Fibroblast of skin of left biceps (primary cell): Measurements from ENCODE around the gene FGG.
"Not testable (repeated sequence)": the region's sequence is repeated elsewhere in the genome, so short reads cannot be mapped to it uniquely, and the experiment has no call there.

Source experiments
- DNase-seq, 2 experiments: peaks; one replicate each; pipeline ENCODE4 v3.0.0-alpha.2; 2013; ENCODE audit warnings: low read depth in 2 of 2

FGG gene

DNA sequence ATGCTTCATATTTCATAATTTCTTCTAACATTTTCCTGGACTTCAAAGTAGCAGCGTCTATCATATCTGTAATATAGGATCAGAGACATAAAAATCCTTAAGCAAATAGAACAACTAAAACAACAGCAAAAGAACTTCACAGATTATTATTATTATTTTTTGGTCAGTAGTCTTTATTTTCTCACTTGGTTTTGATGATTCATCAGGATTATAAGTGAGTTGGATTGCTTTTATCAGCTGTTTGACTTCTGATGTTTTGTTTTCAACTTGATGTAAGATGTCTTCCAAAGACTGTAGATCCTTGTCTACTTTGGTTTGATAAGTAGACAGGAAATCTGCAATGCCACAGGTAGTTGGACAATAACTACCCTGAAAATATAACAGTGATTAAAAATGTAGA is 623 bp downstream of the FGG start:
- DNase-seq: no peak

DNA sequence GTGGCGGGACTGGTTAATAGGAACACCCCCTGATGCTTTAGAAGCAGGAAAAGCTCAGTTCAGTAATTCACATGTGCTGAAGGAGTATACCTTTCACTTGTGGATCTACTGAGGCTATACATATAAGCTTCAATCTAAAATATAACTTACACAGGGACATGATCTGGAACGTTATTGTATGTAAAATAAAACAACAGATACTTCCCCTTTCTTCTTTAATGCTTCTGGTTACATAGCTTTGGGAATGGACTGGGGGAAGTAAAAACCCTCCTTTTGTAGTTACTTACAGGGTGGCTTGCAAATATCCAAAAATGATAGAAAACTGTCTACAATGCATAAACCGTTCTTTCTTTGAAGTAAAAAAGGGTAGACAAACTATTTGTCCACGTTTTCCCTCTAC is 1.9 kb downstream of the FGG start:
- no peak for DNase-seq

DNA sequence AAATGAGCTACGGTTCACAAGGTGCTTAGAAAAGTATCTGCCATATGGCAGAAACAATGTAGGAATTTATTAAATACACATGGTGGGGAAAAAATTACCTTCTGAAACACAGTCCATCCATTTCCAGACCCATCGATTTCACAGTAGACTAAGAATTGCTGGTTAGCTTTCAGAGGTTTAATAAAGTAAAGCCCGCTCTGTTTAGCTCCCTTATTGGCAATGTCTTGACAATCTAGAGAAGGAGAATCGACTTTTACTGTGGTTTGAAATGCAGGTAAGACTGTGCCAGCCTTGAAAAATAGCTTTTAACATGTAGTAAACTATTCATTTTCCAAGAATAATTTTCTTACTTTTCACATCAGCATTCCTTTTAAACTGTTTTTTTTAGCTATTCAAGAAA is 2.9 kb downstream of the FGG start:
- no peak for DNase-seq

DNA sequence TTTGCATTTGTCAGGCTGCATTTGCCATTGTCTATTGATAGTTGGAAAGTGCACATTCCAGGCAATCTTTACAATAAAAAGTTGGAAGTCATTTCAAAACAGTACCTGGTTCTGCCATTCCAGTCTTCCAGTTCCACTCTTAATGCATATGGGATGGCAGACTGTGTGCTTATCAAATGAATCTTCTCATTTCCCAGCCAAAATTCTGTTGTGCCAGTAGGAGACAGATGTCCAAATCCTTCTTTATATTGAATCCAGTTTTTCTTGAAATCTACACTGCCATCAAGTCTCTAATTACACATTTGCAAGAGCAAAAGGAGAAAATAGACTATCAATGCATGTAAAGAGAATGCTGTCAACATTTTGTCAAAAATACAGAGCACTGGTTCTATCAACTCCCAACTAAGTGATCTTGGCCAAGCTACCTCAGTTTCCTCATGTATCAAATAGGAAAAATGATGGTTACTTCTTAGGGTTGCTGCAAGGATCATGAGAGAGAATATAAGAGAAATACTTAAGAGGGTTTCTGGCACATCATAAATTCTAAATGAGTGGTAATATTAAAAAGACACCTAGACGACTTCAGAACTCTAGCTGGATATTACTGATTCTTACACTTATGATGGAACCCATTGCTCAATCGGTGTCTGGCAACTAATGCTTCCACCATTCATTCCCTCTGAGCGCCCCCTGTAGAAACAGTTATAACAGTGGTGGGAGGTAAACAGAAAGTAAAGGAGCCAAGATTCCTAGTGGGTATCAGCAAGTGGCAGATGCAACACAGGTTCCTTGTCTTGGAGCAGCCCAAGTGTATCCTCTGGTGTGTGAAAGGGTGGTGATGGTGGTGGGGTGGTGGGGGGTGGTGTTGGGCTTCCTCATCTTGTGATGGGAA is 3.8 kb downstream of the FGG start:
- DNase-seq: no peak

DNA sequence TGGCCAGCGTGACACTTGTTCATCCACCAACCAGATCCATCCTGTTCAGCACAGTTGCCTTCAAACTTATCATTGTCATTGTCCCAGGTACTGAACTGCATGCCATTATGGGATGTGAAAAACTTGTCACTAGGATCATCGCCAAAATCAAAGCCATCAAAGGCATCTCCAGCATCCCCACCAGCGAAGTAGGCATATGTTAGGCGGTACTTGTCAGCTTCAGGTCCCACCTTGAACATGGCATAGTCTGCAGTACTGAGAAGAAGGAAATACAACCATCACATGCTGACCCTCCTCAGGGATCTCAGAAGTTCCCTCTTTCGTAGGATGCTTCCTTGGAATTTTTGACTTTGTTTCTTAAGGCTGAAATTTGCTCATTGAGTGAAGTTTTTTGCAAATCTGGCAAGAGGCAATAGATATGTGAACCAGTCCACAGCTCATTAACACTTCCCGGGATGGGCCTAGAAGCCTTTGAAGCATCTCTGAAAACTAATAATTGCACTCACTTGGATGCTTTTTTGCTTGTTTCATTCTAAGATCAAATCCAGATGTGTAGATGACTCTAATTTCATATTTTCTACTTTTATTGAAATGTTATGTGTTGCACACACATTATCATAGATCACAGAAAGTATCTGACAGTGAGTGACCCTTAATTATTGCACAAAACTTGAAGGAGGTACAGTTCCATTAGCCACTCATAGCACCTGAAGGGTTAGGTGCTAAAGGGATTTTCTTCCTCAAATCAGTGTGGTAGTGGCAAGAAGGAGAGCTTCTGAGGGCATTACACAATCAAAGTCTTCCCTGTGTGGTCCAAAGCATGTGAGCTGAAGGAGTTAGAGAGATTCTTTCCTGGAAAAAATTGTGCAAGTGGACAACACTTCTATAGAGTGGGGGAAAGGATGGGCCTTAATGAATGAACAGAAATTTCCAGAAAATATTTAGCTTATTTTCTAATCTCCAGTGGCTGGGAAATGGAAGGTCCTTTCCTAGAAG is 5.4 kb downstream of the FGG start:
- no peak for DNase-seq

DNA sequence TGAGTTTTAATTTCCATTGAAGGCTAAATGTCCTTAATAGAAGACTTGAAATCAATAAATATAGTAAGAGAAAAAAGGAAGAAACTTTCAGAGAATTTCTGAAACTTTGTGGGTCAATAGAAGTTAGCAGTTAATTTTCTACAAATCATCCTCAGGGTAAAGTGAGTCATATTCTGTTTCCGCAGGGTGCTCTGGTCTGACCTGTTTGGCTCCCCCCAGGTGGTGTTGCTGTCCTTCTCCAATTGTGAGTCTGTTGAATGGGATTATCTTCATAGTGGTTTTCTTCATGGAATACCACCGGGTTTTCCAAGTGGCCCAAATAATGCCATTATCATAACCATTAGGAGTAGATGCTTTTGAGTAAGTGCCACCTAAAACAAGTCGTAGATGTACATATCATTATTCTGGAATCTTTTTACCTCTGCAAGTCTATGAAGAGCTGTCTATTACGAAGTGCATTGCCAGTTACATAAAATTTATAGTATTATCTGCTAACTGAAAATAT is 7.7 kb downstream of the FGG start:
- no peak for DNase-seq

DNA sequence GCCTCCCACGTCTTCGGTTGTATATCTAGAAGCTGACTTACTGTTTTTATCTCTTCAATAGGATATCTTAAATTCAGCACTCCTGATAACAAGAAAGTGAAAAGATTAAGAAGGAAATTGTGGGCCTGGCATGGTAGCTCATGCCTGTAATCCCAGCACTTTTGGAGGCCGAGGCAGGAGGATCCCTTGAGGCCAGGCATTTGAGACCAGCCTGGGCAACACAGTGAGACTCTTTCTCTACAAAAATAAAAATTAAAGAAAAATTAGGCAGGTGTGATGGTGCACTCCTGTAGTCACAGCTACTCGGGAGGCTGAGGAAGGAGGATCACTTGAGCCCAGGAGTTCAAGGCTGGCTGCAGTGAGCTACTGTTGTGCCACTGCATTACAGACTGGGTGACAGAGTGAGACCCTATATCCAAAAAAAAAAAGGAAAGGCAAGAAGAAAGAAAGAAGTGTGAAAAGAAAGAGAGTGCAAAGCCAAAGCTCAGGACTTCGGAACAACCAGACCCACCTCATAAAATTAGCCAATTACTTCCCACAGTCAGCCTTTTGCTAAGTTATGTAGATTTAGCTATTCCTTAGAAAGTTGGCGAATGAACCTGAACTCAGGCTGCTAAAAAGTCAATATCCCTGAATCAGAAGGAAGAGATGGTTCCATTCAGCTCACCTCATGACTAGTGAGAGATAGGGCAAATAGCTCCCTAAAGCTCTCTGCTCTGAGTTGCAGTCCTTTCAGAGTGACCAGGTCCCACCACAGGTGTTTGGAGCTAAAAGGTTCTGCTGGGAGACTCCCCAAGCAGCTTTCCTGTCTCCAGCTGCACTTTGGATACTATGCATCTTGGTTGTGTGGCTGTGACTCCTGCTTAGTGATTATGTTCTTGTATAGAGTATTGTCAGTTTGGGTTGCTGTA is 9.2 kb downstream of the FGG start:
- DNase-seq: no peak

DNA sequence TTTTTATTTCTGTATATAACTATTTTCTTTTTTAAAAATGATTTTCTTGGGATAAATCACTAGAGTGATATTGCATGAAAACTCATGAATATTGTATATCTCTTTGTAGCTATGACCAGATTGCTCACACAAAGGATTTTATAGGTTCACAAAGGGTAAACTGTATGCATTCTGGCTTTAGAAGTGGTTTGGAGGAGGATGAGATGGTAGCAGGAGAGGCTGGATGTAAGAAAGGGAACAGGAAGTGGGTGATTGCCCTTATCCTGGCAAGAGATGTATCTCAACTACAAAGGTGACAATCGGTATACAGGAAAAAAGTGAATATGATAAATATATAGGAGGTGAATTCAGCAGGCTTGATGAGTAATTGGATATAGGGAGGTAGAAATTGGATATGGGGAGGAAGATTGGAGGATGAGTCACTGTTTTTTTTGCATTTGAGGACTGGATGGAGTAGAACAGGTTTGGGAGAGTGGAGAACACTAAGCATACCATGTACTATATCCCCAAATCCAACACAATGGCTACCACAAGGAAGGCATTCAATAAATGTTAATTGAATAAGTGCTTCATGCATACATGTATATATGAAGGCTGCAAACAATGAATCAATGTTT is 9.9 kb downstream of the FGG start:
- DNase-seq: no peak

DNA sequence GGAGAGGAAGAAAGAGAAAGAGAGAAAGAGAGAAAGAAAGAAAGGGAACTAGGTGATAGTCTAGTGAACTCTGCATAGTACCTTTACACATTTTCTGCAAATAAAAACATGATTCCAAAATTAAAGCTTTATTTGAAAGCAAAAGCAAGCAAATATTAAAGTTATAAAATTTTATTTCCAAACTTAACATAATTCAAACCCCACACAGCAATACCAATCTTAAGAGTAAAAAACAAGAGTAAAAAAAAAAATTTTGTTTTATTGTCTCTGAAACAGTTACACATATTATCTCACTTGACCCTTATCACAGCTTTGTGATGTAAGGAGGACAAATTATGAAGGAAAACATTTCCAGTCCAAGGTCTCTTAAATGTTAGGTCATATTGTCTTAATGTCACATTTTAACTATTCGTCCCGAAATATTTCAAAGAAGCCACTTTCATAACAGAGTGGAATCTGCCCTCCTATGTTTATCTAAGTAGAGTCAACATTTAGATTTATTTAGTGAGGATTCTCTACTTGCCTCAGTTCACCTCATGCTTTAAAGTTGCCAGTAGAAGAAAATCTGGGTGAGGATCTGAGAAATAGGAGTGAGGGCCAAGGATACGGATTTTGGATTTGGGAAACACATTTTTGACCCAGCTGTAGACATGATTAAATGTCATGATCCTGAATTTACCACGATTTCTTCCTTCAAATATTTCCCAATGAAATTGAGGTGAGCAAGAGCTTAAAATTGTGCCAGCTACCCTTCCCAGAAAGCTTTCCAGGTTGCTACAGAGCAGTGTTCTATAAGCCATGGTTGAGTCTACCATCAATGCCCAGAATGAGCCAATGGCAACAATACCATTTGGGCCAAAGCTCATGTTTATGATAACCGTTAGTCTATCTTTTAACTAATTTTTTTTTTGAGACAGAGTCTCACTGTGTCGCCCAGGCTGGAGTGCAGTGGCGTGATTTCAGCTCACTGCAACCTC is 14.4 kb downstream of the FGG start:
- DNase-seq: no peak

DNA sequence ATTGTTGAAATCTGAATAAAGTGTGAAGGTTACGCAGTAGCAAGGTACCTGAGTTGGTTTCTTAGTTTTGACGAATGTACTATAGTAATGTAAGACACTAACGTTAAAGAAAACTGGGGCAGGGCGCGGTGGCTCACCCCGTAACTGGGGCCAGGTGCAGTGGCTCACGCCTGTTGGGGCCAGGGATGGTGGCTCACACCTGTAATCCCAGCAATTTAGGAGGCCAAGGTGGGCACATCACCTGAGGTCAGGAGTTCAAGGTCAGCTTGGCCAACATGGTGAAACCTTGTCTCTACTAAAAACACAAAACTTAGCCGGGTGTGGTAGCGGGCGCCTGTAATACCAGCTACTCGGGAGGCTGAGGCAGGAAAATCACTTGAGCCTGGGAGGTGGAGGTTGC is 15.2 kb downstream of the FGG start:
- not testable (repeated sequence) for DNase-seq

DNA sequence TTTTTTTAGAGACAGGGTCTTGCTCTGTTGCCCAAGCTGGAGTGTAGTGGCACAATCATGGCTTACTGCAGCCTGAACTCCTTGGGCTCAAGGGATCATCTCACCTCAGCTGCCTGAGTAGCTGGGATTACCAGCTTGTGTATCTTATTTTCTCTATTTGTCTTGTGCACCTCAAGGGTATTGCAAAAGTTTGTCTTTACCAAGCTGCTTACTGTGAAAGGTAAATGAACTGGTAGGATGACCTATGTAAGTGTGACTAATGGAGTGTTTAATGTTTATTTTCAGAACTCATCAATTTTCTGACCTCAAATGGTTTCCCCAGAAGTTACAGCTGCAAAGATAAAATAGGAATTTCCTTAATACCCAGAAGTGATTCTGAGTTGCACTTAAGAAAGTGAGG is 16.6 kb downstream of the FGG start:
- no peak for DNase-seq

DNA sequence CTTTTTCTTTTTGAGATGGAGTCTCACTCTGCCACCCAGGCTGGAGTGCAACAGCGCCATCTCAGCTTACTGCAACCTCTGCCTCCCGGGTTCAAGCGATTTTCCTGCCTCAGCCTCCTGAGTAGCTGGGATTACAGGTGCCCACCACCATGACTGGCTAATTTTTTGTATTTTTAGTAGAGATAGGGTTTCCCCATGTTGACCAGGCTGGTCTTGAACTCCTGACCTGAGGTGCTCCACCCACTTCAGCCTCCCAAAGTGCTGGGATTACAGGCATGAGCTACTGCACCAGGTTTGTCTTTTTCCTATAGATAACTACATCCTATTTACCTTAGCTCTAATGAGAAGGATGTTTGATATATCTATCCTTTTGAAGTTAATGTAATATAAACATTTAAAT is 18.1 kb downstream of the FGG start:
- not testable (repeated sequence) for DNase-seq

DNA sequence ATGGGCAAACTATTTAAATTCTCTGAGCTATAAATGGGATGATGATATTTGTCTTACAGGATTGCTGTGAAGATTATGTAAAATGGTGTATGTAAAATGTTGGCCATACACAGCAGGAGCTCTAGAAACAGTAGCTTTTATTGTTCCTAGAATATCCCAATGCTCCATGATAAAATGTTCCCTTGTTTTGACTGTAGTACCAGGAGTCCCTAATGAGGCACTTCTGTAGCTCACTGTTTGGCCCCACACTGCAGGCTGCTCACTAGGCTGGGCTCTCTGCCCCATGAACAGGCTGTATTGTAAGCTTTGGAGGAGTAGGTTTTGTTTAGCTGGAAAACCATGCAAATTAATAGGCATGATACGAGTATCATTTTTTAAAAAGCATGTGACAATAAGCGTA is 18.6 kb downstream of the FGG start:
- no peak for DNase-seq

DNA sequence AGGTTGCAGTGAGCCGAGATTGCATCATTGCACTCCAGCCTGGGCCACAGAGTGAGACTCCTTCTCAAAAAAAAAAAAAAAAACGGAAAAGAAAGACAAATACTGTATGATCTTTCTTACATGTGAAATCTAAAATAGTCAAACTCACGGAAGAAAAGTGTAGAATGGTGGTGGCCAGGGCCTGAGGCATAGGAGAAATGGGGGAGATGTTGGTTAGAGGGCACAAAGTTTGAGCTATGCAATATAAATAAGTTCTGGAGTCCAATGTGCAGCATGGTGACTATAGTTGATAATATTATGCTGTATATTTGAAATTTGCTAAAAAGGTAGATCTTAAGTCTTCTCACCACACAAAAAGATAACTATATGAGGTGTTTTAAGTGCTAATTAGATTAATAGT is 20.6 kb downstream of the FGG start:
- no peak for DNase-seq

DNA sequence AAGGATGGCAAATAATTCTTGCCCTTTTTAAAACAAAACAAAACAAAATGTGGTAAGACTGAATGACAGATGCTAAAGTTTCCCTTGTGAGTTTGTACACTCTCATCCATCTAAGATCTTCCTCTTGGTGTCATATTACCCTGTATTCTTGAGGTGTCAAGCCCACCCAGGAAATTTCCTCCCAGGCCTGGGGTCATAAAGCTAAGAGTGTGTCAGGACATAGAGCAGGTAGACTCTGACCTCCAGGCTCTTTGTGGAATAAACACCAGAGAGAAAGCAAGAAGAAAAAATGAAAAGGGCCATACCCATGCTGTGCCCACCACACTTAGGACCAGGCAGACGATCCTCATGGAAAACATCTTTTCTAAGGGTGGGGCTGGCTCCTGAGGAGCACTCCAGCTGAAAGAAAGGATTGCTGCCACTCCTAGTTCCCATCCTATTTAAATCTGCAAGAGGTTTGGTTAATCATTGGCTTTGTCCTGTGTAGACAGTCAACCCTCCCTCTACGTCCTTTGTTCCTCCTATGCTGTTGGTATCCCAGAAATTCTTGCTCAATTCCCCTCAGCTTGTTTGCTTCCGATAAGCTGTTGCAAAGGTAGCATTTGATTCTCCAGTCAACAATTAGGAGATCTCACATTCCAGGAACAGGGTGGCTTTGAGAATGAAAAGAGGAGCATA is 22.0 kb downstream of the FGG start, which contains the start of gene FGA:
FGA (minus strand) TSS at position 414 of the 678 bp plus-strand sequence; CDS start at position 359, 55 bp downstream.
- no peak for DNase-seq

DNA sequence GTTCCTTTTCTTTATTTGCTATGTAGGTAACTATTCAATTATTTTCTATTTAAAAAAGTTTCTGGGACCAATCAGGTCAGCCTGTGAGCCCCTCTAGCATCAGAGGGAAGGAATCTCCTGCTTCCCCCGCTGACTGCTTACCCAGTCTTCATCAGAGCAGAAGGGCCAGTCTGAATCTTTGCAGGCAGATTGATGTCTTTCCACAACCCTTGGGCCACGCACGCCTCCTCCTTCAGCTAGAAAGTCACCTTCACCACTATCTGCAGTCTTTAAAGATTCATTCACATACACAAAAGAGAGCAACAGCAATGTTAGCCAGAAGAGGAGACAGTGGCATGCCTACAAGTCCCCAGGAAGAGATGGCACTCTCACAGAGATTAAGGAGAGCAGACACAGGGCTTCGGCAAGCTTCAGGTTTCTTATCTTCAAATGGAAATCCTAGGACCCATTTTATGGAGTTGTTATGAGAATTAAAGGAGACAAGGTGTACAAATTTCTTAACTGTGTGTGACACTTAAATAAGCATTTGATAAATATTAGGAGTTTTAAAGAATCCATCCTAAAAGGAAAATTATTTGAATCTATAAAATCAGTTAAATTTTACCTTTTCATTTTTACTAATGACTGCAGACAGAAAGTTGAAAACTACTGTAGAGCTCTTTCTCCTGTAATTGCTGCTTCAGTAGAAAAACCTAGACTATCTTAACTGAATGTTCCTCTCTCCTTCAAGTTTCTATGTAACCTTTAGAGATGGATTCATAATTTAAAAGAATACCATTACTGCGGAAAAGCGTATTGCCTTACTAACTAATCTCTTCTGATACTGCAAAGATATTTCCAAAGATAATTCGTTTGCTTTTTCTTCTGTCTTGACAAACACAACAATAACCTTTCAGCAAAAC is 22.9 kb downstream of the FGG start:
- DNase-seq: no peak

DNA sequence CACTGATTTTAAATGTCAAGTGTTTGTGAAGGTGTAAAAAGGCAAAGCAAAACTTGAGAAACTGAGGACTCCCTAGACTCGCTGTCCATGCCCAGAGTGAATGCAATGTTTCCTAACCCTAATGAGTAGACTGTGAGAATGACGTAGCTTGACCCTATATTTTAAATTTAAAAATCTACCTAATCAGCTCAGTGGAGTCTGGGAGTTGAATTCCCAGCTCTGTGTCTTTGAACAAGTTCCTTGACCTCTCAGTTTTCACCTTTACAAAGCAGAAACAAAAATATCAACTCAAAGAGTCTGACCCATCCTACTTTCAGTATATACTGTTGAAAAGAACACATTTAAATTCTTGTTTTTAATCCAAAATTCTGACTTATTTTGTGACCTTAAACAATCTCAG is 24.3 kb downstream of the FGG start:
- DNase-seq: no peak
